OCI-LY1 (cell line): Measurements from ENCODE around the gene PBX1.

Experiments used
- H2AFZ ChIP-seq: fragments of 200-600 bp; sonication (generic), shearing (Covaris generic); 2 replicates; pipeline ENCODE4 v1.6.0; 2014; ENCODE audit warnings: antibody characterized with exemption, mild to moderate bottlenecking, low read length
- H3F3A ChIP-seq: fragments of 200-600 bp; sonication (generic), shearing (Covaris generic); 2 replicates; pipeline ENCODE4 v1.6.0; 2014; ENCODE audit warnings: mild to moderate bottlenecking, antibody characterized with exemption, low read length, moderate library complexity; ENCODE audit not compliant: insufficient read depth
- H3K27ac ChIP-seq: fragments of 200-600 bp; sonication (generic); 2 replicates; pipeline ENCODE4 v1.5.1; 2014; ENCODE audit warnings: low read length, mixed run types, mild to moderate bottlenecking, low read depth; ENCODE audit not compliant: poor library complexity, severe bottlenecking
- H3K27me3 ChIP-seq: fragments of 200-600 bp; sonication (generic); 2 replicates; pipeline ENCODE4 v1.6.0; 2014; ENCODE audit warnings: antibody characterized with exemption, mild to moderate bottlenecking, low read length, moderate library complexity; ENCODE audit not compliant: insufficient read depth
- H3K36me3 ChIP-seq: fragments of 200-600 bp; sonication (generic); 2 replicates; pipeline ENCODE4 v1.6.1; 2014; ENCODE audit warnings: mild to moderate bottlenecking, antibody characterized with exemption, low read length, moderate library complexity, mixed read lengths; ENCODE audit not compliant: insufficient read depth
- H3K4me1 ChIP-seq: fragments of 200-600 bp; sonication (generic); 2 replicates; pipeline ENCODE4 v1.5.1; 2014; ENCODE audit warnings: mild to moderate bottlenecking, low read length, moderate library complexity; ENCODE audit not compliant: insufficient read depth, severe bottlenecking
- H3K4me2 ChIP-seq: fragments of 200-600 bp; sonication (generic), shearing (Covaris generic); 2 replicates; pipeline ENCODE4 v1.6.1; 2014; ENCODE audit warnings: low read length
- H3K4me3 ChIP-seq: fragments of 200-600 bp; sonication (generic); 2 replicates; pipeline ENCODE4 v1.5.1; 2014; ENCODE audit warnings: low read length, low read depth, mild to moderate bottlenecking, mixed read lengths; ENCODE audit not compliant: poor library complexity, severe bottlenecking
- H3K79me2 ChIP-seq: fragments of 200-600 bp; shearing (Covaris generic); 2 replicates; pipeline ENCODE4 v1.6.1; 2016; ENCODE audit warnings: mixed run types, low read length, mixed read lengths; ENCODE audit not compliant: insufficient read depth
- H3K9ac ChIP-seq: fragments of 200-600 bp; sonication (generic), shearing (Covaris generic); 2 replicates; pipeline ENCODE4 v1.6.1; 2014; ENCODE audit warnings: mild to moderate bottlenecking, low read length, mixed read lengths
- H3K9me2 ChIP-seq: fragments of 200-600 bp; sonication (generic), shearing (Covaris generic); 2 replicates; pipeline ENCODE4 v1.6.1; 2014; ENCODE audit warnings: low read depth, mild to moderate bottlenecking, low read length, mixed read lengths
- H3K9me3 ChIP-seq: fragments of 200-600 bp; shearing (Covaris generic); 2 replicates; pipeline ENCODE4 v1.6.1; 2014; ENCODE audit warnings: low read length, mixed read lengths
- H4K20me1 ChIP-seq: fragments of 200-600 bp; sonication (generic), shearing (Covaris generic); 2 replicates; pipeline ENCODE4 v1.6.0; 2016; ENCODE audit warnings: mild to moderate bottlenecking, low read length; ENCODE audit not compliant: insufficient read depth
- CTCF ChIP-seq: fragments of 200-600 bp; sonication (generic), shearing (Covaris generic); IDR thresholded peaks from 2 replicates; pipeline ENCODE4 v1.5.1; 2017; ENCODE audit warnings: mild to moderate bottlenecking, antibody characterized with exemption, low read length, moderate library complexity, mixed read lengths
- EZH2 ChIP-seq: fragments of 200-600 bp; sonication (generic), shearing (Covaris generic); IDR thresholded peaks from 2 replicates; pipeline ENCODE4 v1.8.0; 2017; ENCODE audit warnings: borderline replicate concordance, mixed run types, mild to moderate bottlenecking, antibody characterized with exemption, low read length, moderate library complexity, mixed read lengths

Gene PBX1

GRCh38 chr1:164670786-164671185, 111.8 kb downstream of the PBX1 start:
- H3K79me2 ChIP-seq, result no peaks in the 10 kb centered on the region

DNA sequence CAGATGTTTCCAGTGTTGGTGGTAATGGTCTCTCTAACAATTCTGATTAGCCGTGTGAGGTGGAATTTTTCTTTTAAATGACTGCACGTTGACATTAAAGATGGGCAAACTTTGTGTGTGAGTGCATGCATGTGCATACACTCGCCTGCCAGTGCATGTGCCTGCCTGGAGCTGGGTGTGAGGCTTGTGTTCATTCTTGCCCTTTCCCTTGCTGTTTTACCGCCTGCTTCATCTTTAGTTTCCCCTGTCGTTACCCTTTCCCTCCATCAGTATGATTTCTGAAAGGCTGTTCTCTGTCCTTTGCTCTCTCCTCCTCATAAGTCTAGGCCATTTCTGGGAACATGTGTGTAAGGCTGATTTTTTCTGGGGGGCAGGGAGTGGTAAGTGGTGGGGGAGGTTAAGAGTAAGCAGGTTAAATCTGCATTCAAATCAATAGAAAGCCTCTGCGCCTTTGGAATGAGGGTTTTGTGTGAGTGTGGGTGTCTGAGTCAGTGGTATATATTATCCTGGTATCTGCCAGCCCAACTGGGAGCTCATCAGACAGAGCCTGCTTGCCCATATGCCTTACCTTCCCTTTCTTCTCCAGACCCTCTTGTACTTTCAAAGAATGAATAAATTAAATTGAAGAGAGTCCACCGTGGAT, 112.5 kb downstream of the PBX1 start:
- H3K4me3 ChIP-seq, result no peak overlapping the region
- H4K20me1 ChIP-seq, result no peaks in the 10 kb centered on the region
- H3K9me2 ChIP-seq, result no peaks in the 10 kb centered on the region
- no peaks in the 10 kb centered on the region for H3K79me2 ChIP-seq
- no peak overlapping the region for H3K9ac ChIP-seq
- H3K4me1 ChIP-seq, result no peaks in the 10 kb centered on the region
- no peak overlapping the region for H2AFZ ChIP-seq
- H3K4me2 ChIP-seq, result no peak overlapping the region
- H3K27ac ChIP-seq, result no peak overlapping the region
- H3K9me3 ChIP-seq, result no peaks in the 10 kb centered on the region
- H3K27me3 ChIP-seq, result no peaks in the 10 kb centered on the region; the same call in 1 of the 2 replicates
- no peak for TF ChIP-seq EZH2
- TF ChIP-seq CTCF, result no peak
- H3F3A ChIP-seq, result no peaks in the 10 kb centered on the region
- H3K36me3 ChIP-seq, result no peaks in the 10 kb centered on the region

More at GRCh38 chr1:164670786-164671185, 111.8 kb downstream of the PBX1 start:
- Histone ChIP-seq H4K20me1 (no peaks in the 10 kb centered on the region), H3K9me2 (no peaks in the 10 kb centered on the region), H3K27me3 (no peaks in the 10 kb centered on the region; the same call in 1 of the 2 replicates), H3K27ac (no peak overlapping the region), H3K4me3 (no peak overlapping the region), H3K36me3 (no peaks in the 10 kb centered on the region), H2AFZ (no peak overlapping the region), H3K9me3 (no peaks in the 10 kb centered on the region), H3F3A (no peaks in the 10 kb centered on the region), H3K4me2 (no peak overlapping the region), H3K4me1 (no peaks in the 10 kb centered on the region), H3K9ac (no peak overlapping the region)
- no peak for TF ChIP-seq EZH2

DNA sequence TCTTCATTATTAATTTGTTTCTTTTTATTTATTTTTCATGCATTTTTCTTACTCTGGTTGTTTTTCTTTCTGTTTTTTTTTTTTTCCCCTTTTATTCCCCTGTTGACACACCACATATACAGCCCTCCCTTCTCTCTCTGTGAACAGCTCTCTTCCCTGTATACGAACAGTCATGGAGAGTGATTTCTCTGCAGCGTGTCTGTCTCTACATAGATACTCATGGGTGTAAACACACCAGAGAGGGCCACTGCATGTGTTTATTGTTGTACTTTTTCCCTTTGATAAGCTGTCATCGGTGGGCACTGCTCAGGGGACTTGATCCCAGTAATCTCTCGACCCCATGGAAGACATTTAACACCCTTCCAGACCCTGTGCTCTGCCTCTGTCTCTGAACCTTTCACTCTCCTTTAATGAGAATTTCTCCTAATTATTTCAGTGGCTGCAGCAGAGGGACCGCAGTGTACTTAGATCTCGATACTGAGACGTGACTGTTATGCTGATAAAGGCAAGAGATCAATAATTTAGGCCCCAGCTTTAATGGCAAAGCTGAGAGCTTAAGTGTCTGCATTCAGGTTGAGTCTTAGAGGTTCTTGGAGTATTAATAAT, 113.1 kb downstream of the PBX1 start:
- no peaks in the 10 kb centered on the region for H3F3A ChIP-seq
- no peak overlapping the region for H3K4me3 ChIP-seq
- no peaks in the 10 kb centered on the region for H3K36me3 ChIP-seq
- H3K4me1 ChIP-seq, result no peaks in the 10 kb centered on the region
- H4K20me1 ChIP-seq, result no peaks in the 10 kb centered on the region
- no peaks in the 10 kb centered on the region for H3K79me2 ChIP-seq
- H3K27me3 ChIP-seq, result no peaks in the 10 kb centered on the region; the same call in 1 of the 2 replicates
- H3K9me2 ChIP-seq, result no peaks in the 10 kb centered on the region
- H3K4me2 ChIP-seq, result no peak overlapping the region
- no peak overlapping the region for H3K27ac ChIP-seq
- TF ChIP-seq CTCF (no peak), EZH2 (no peak)
- H2AFZ ChIP-seq, result no peak overlapping the region
- H3K9ac ChIP-seq, result no peak overlapping the region
- no peaks in the 10 kb centered on the region for H3K9me3 ChIP-seq

DNA sequence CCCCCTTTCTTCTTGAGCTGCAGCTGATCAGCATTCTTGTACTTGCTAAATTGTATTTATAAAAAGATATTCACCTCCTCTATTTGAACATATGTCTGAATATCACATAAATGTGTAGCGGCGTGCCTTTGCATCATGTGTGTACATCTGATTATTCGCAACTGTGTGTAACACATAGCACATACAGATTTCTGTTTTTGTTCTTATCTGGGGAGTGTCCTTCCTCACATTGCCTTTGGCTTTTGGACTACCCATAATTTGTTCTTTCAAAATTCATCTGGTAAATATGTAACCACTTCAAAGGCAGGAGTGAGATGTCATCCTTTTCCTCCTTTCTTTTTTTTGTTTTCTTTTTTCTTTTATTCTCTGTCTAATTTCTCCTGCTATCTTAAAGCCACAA, 113.6 kb downstream of the PBX1 start:
- no peaks in the 10 kb centered on the region for H3K36me3 ChIP-seq
- no peaks in the 10 kb centered on the region for H3F3A ChIP-seq
- H3K79me2 ChIP-seq, result no peaks in the 10 kb centered on the region
- H3K27ac ChIP-seq, result no peak overlapping the region
- no peaks in the 10 kb centered on the region for H4K20me1 ChIP-seq
- TF ChIP-seq EZH2 (no peak), CTCF (no peak)
- no peaks in the 10 kb centered on the region for H3K4me1 ChIP-seq
- no peak overlapping the region for H3K4me2 ChIP-seq
- H3K9me3 ChIP-seq, result no peaks in the 10 kb centered on the region
- H3K9ac ChIP-seq, result no peak overlapping the region
- no peak overlapping the region for H2AFZ ChIP-seq
- H3K27me3 ChIP-seq, result no peaks in the 10 kb centered on the region; the same call in 1 of the 2 replicates
- H3K4me3 ChIP-seq, result no peak overlapping the region
- H3K9me2 ChIP-seq, result no peaks in the 10 kb centered on the region
